Measurements from ENCODE around the gene ATP2B2.

DNA sequence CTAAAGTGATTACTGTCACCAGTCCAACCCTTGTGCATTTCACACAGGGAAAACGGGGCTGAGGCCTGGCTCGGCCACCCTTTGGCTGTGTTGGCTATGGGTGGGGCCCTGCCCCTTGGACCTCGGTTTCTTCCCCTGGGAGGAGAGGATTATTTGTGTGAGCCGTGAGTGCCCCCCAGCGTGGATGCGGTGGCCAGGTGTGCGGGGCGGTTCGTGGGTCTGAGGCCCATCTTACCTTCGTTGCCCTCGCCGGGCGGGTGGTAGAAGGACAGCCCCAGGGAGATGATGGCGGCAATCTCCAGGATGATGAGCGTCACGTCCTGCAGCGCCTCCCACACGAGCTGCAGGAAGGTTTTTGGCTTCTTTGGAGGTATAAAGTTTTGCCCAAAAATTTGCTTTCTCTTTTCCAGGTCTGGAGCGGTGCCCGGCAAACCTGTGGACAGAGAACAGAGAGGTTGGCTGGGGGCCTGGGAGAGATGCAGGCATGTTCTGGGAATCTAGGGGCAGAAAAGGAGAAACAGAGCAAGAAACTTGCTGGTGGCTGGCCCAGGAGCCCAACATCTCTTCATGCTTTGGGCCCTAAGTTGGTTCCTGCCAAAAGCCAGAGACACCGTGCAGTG lies 94.9 kb downstream of the ATP2B2 start:
- TF ChIP-seq POLR2AphosphoS5 (IDR thresholded peaks at IDR 0.05) (no peak), POLR2A (IDR thresholded peaks at IDR 0.05) (no peak)
- TF ChIP-seq, protein P1, sequence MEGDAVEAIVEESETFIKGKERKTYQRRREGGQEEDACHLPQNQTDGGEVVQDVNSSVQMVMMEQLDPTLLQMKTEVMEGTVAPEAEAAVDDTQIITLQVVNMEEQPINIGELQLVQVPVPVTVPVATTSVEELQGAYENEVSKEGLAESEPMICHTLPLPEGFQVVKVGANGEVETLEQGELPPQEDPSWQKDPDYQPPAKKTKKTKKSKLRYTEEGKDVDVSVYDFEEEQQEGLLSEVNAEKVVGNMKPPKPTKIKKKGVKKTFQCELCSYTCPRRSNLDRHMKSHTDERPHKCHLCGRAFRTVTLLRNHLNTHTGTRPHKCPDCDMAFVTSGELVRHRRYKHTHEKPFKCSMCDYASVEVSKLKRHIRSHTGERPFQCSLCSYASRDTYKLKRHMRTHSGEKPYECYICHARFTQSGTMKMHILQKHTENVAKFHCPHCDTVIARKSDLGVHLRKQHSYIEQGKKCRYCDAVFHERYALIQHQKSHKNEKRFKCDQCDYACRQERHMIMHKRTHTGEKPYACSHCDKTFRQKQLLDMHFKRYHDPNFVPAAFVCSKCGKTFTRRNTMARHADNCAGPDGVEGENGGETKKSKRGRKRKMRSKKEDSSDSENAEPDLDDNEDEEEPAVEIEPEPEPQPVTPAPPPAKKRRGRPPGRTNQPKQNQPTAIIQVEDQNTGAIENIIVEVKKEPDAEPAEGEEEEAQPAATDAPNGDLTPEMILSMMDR (IDR thresholded peaks at IDR 0.05), result no peak
